Right lobe of liver (tissue), 6 donors: ENCODE results near the gene ENPP3. TPM values are rescaled to one million over a fixed set of nuclear protein-coding genes. Genes with fewer than 3 reads are reported as not detected.

Experiments
- ATAC-seq, 4 donors: fragments of 200-7000 bp; cut with Tn5 transposase; one replicate each; pipeline ENCODE4 v1.9.1; 2020; ENCODE audit warnings: mild to moderate bottlenecking in 4 of 4, moderate library complexity in 4 of 4
- DNase-seq, 3 donors: peaks; one replicate each; pipeline ENCODE4 v3.0.0-alpha.2; 2020
- H3K27ac ChIP-seq, 3 donors: fragments of 200-600 bp; one replicate each; pipeline ENCODE4 v1.8.0; 2022
- H3K27me3 ChIP-seq, 2 donors: fragments of 200-600 bp; one replicate each; pipeline ENCODE4 v1.8.0; 2022
- H3K36me3 ChIP-seq, 4 donors: fragments of 200-600 bp; sonication (generic) in 1 of 4; one replicate each; pipeline versions ENCODE4 v1.5.1 to v1.8.0; 2017 to 2022; ENCODE audit warnings: control low read depth in 1 of 4
- H3K4me1 ChIP-seq, 4 donors: fragments of 200-600 bp; sonication (generic) in 1 of 4; one replicate each; pipeline versions ENCODE4 v1.5.1 to v1.8.0; 2017 to 2022; ENCODE audit warnings: control low read depth in 1 of 4
- H3K4me3 ChIP-seq, 3 donors: fragments of 200-600 bp; one replicate each; pipeline ENCODE4 v1.8.0; 2022
- H3K9me3 ChIP-seq, 4 donors: fragments of 200-600 bp; sonication (generic) in 1 of 4; one replicate each; pipeline versions ENCODE4 v1.5.1 to v1.8.0; 2017 to 2022; ENCODE audit warnings: control low read depth in 1 of 4
- CTCF ChIP-seq, 4 donors: fragments of 200-600 bp in 3 of 4; fragments of 450-650 bp in 1 of 4; IDR thresholded peaks; one replicate each; pipeline versions ENCODE4 v1.5.1 to v1.8.0; 2016 to 2022; ENCODE audit warnings: antibody characterized with exemption in 4 of 4, mild to moderate bottlenecking in 2 of 4
- POLR2A ChIP-seq: fragments of 450-650 bp; IDR thresholded peaks from one replicate; pipeline ENCODE4 v1.6.1; 2017; ENCODE audit warnings: antibody characterized with exemption, mild to moderate bottlenecking
- WGBS: methylation state at CpG from one replicate; pipeline ENCODE4 v1.1.6; 2018; ENCODE audit warnings: low coverage, low lambda C conversion rate; ENCODE audit not compliant: insufficient coverage; ENCODE audit errors: missing lambda C conversion rate; 5-methylcytosine and 5-hydroxymethylcytosine counted together
- intact Hi-C, 2 donors: fragments of 100-400 bp; cut with DNase I; formaldehyde crosslinking; loops; one replicate each; pipeline versions ENCODE4 v1.11.2 to v1.14.1; 2022
- total RNA-seq, 6 experiments: library from RNA; depleted of rRNA in 2 of 6; stranded (reverse); fragments of >200 nt in 2 of 6; fragmentation: NEBNext Ultra II Directional in 3 of 6; extraction: Animal tissue kit (Norgen Biotek cat#: 25700) in 3 of 6; gene quantifications; one replicate each; pipeline versions ENCODE4 v1.1.0 to v1.2.4, GENCODE V29; 2016 to 2023
- donor health status: DM: no; HTN: yes; CAD: no.
- donor health status: DM: no; HTN: no; CAD: no.
- donor health status: DM: no; HTN: no; CAD: no.
- donor health status: DM: no; HTN: yes; CAD: no.
- donor health status: DM: no; HTN: yes; CAD: no.

ENPP3 gene
- total RNA-seq, 6 experiments from 2014 or later, result 0.63 to 2.7 (median 1.5) TPM

DNA sequence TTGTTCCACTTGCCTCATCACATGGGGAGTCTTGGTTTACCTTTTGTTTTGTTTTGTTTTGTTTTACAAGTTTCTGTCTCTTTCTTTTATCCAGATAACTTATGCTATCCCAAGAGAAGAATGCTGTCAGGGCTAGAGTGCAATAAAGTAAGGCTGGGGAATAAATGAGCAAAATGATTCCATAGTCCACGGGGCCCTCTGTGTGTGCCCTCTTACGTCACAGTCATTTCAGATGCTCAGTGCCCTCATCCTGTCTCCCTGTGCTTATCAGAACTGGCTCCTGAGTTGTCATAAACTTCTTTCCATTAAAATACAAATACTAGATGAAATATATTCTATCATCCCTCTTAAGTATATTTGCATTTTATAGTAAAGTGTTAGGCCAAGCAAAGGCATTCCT, 139.9 kb downstream of the ENPP3 start:
- WGBS, result 49% methylated on average over 2 of the region's 2 CpGs
- intact Hi-C loops, result no loop called here
- TF ChIP-seq POLR2A (no peak), CTCF (IDR thresholded peaks at IDR 0.05) (no peak)
- Histone ChIP-seq H3K9me3 (no peaks in the 10 kb centered on the region), H3K4me1 (no peaks in the 10 kb centered on the region), H3K27me3 (no peaks in the 10 kb centered on the region), H3K4me3 (no peak overlapping the region), H3K27ac (no peak overlapping the region), H3K36me3 (no peaks in the 10 kb centered on the region)
- no peak for DNase-seq
- ATAC-seq, result no peak

- Histone ChIP-seq H3K4me3 (no peak overlapping the region), H3K36me3 (no peaks in the 10 kb centered on the region), H3K9me3 (no peaks in the 10 kb centered on the region), H3K4me1 (no peaks in the 10 kb centered on the region), H3K27ac (no peak overlapping the region), H3K27me3 (no peaks in the 10 kb centered on the region)
- no peak for DNase-seq
- intact Hi-C loops, result no loop called here
- TF ChIP-seq CTCF (IDR thresholded peaks at IDR 0.05), result no peak
- TF ChIP-seq POLR2A, result no peak
- 72% methylated on average over 1 of the region's 1 CpG for WGBS
- ATAC-seq, result no peak
These were observed 141.1 kb downstream of the ENPP3 start for GRCh38 chr6:131778169-131778568.

DNA sequence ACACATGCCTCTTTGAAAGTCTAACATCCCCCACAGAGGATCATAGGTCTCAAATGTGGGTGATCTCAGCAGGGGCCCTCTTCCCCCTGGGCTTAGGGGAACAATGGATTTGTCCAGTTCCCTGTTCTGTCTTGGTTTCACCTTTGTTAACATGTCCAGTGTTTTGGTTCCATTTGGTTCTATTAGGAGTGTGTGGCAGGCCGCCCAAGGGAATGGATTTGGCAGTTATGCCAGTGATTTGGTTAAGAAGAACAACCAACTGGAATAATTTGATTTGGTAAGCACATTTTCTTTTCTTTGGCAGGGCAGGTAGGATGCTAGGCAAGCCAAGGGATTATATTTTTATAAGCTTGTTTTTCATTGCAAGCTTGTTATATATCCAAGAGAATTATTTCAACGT, 142.2 kb downstream of the ENPP3 start:
- no peak overlapping the region for H3K27ac ChIP-seq
- intact Hi-C loops, result no loop called here
- no peak for DNase-seq
- no peaks in the 10 kb centered on the region for H3K4me1 ChIP-seq
- ATAC-seq, result no peak
- TF ChIP-seq POLR2A, result no peak
- no peak for TF ChIP-seq CTCF (IDR thresholded peaks at IDR 0.05)
- H3K27me3 ChIP-seq, result no peaks in the 10 kb centered on the region
- H3K4me3 ChIP-seq, result no peak overlapping the region
- WGBS, result 93% methylated on average over 2 of the region's 2 CpGs
- H3K36me3 ChIP-seq, result no peaks in the 10 kb centered on the region
- H3K9me3 ChIP-seq, result no peaks in the 10 kb centered on the region

DNA sequence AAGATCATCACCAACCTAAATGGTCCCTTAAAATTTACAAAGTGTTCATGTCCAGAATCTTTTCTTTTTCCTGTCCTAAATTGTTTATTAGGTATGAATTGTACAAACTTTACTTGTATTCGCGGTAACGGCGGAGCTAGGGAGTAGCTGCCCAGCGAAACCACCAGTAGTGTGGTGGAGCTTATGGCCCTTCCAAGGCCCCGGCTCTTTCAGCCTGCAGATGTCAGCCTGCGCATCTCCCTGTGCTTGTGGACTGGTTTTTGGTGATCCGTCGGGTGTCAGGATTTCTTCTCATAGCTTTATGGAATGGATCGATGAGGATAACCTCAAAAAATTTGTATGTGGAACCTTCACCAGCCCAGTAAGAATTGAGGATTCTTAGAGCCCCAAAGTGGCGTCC, 143.5 kb downstream of the ENPP3 start:
- 77% methylated on average over 7 of the region's 11 CpGs for WGBS
- ATAC-seq (no peak), DNase-seq (no peak)
- Histone ChIP-seq H3K4me1 (no peaks in the 10 kb centered on the region), H3K4me3 (no peak overlapping the region), H3K9me3 (no peaks in the 10 kb centered on the region), H3K27me3 (no peaks in the 10 kb centered on the region), H3K27ac (no peak overlapping the region), H3K36me3 (no peaks in the 10 kb centered on the region)
- intact Hi-C loops, result loop anchor here in 1 of 2 donors (10.0 kb wide), 1 partner anchor 134 kb away; no protein-coding TSS in a partner anchor
- TF ChIP-seq CTCF (IDR thresholded peaks at IDR 0.05) (no peak), POLR2A (no peak)

DNA sequence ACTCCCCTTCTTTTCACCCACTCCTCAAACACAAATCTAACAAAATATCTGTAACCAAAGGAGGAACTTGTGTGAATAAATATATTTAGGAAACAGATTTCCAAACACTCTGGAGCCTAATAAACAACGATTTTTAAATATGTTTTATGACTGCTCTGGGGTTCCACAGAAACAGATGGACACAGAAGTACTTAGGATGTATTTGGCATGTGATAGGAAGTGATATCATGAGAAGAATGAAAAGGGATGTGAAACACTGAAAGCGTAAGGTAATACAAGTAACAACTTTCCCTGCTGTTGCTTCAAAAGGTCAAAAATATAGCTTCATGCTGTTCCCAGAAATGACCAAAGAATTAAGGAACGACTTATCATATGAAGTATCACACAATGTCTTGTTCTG, 144.6 kb downstream of the ENPP3 start:
- no peaks in the 10 kb centered on the region for H3K36me3 ChIP-seq
- DNase-seq, result no peak
- no peaks in the 10 kb centered on the region for H3K9me3 ChIP-seq
- intact Hi-C loops, result loop anchor here in 1 of 2 donors (10.0 kb wide), 1 partner anchor 133 kb away; no protein-coding TSS in a partner anchor
- no peak for ATAC-seq
- no peak overlapping the region for H3K27ac ChIP-seq
- H3K4me1 ChIP-seq, result no peaks in the 10 kb centered on the region
- TF ChIP-seq POLR2A, result no peak
- TF ChIP-seq CTCF (IDR thresholded peaks at IDR 0.05), result no peak
- H3K4me3 ChIP-seq, result no peak overlapping the region
- WGBS, result 65% methylated on average over 2 of the region's 3 CpGs
- no peaks in the 10 kb centered on the region for H3K27me3 ChIP-seq
